CD8-positive, alpha-beta memory T cell (primary cell): ENCODE measurements around the gene ACYP2. TPM values are rescaled to one million over a fixed set of nuclear protein-coding genes. Genes with fewer than 3 reads are reported as not detected.

Experiments
- CTCF ChIA-PET: fragments of 350-600 bp; sonication (Branson Sonifier 250); formaldehyde crosslinking; loops from one replicate; lab custom pipeline; 2021; ENCODE audit warnings: antibody characterized with exemption; lab: Charles Lee
- POLR2A ChIA-PET: fragments of 350-600 bp; sonication (Branson Sonifier 250); formaldehyde crosslinking; loops from one replicate; lab custom pipeline; 2021; ENCODE audit warnings: antibody characterized with exemption; lab: Charles Lee
- DNase-seq, 5 donors: peaks; one replicate each; pipeline versions ENCODE4 v3.0.0 to v3.0.0-alpha.2; 2020 to 2022; ENCODE audit warnings: mixed read lengths in 1 of 5
- H3K27ac ChIP-seq: one replicate; pipeline ENCODE4 v1.7.0; 2013; ENCODE audit warnings: low read depth, mild to moderate bottlenecking, low read length, moderate library complexity
- H3K27me3 ChIP-seq: 2 replicates; pipeline ENCODE4 v1.7.0; 2013; ENCODE audit warnings: low read length, mild to moderate bottlenecking; ENCODE audit not compliant: insufficient read depth, poor library complexity, severe bottlenecking
- H3K36me3 ChIP-seq: 2 replicates; pipeline ENCODE4 v1.7.0; 2013; ENCODE audit warnings: mild to moderate bottlenecking, low read length, moderate library complexity; ENCODE audit not compliant: insufficient read depth
- H3K4me1 ChIP-seq: 2 replicates; pipeline ENCODE4 v1.7.0; 2013; ENCODE audit warnings: mild to moderate bottlenecking, low read length, moderate library complexity; ENCODE audit not compliant: insufficient read depth
- H3K4me3 ChIP-seq: 2 replicates; pipeline ENCODE4 v1.7.0; 2013; ENCODE audit warnings: mild to moderate bottlenecking, low read length
- H3K9me3 ChIP-seq: 2 replicates; pipeline ENCODE4 v1.7.0; 2013; ENCODE audit warnings: mild to moderate bottlenecking, low read length
- H3K27ac Mint-ChIP-seq, 8 donors: one replicate each; pipeline ENCODE4 v1.8.0; 2020 to 2021; ENCODE audit warnings: mixed read lengths in 8 of 8, mild to moderate bottlenecking in 6 of 8, inconsistent platforms in 3 of 8, moderate library complexity in 3 of 8
- H3K27me3 Mint-ChIP-seq, 2 donors: one replicate each; pipeline ENCODE4 v1.8.0; 2020 to 2021; ENCODE audit warnings: mixed read lengths in 2 of 2, mild to moderate bottlenecking in 1 of 2, moderate library complexity in 1 of 2
- H3K36me3 Mint-ChIP-seq, 3 donors: one replicate each; pipeline ENCODE4 v1.8.0; 2020 to 2021; ENCODE audit warnings: mixed read lengths in 3 of 3, inconsistent platforms in 1 of 3, mild to moderate bottlenecking in 1 of 3
- H3K4me1 Mint-ChIP-seq, 3 donors: one replicate each; pipeline ENCODE4 v1.8.0; 2020 to 2021; ENCODE audit warnings: mixed read lengths in 3 of 3, inconsistent platforms in 1 of 3, mild to moderate bottlenecking in 1 of 3
- H3K4me3 Mint-ChIP-seq, 7 donors: one replicate each; pipeline ENCODE4 v1.8.0; 2020 to 2021; ENCODE audit warnings: mixed read lengths in 7 of 7, mild to moderate bottlenecking in 6 of 7, moderate library complexity in 4 of 7, inconsistent platforms in 2 of 7
- H3K9me3 Mint-ChIP-seq, 5 donors: one replicate each; pipeline ENCODE4 v1.8.0; 2020 to 2022; ENCODE audit warnings: mixed read lengths in 5 of 5, mild to moderate bottlenecking in 3 of 5, moderate library complexity in 2 of 5, inconsistent platforms in 1 of 5
- polyA plus RNA-seq: library from polyadenylated mRNA; unstranded; fragments of 300-500 nt; fragmentation: Illumina TruSeq; gene quantifications from one replicate; pipeline ENCODE4 v1.2.3, GENCODE V29; 2021
- total RNA-seq, 2 experiments: library from RNA; stranded (reverse); gene quantifications; one replicate each; pipeline ENCODE4 v1.2.3, GENCODE V29; 2021

ACYP2 gene
- total and polyA plus RNA-seq, 3 experiments from 2014 or later = 8.8 to 12.6 (median 10.3) TPM

DNA sequence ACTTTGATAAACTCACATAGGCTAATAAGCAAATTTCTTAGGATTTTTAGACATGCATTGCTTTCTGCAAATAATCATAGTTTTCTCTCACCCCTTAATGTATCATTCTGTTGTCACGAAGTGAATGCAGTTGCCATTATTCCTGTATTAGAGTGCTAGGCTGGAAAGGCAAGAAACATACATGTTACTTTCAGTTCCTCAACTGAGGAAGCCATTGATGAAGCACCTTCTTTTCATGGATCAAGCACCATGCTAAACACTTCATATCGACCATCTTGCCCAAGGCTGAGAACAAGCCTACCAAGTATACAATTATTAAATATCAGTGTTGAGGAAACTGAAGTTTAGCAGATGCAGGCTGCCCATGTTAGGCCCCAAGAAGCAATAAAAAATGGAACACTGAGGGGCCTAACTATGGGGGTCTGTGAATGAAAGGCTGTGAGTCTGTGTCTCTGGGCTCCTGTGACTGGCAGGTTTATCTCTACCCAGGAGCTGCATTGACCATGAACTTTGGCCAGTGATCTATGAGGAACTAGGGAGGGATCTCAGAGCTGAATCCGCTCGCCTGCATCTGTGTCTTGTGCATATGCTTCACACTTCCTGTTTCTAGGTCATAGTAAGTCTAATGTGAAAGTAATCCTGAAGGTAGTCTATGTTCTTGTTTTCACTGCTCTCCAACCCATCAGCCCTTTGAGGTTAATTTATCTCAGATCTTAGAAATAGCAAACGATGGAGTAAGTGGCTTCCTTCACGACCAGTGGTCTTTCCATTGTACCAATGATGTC is 156.6 kb downstream of the ACYP2 start:
- Histone ChIP-seq H3K4me1 (no peaks in the 10 kb centered on the region), H3K9me3 (no peaks in the 10 kb centered on the region), H3K4me3 (no peak overlapping the region), H3K27me3 (no peaks in the 10 kb centered on the region), H3K27ac (no peak overlapping the region), H3K36me3 (no peaks in the 10 kb centered on the region)
- Mint-ChIP-seq H3K36me3 (peaks cover 6 to 21% (median 10%) of the 10 kb centered on the region in 3 donors), H3K27me3 (no peaks in the 10 kb centered on the region), H3K27ac (no peak overlapping the region), H3K4me1 (no peaks in the 10 kb centered on the region), H3K9me3 (no peaks in the 10 kb centered on the region), H3K4me3 (peak overlapping the region in 1 of 7 donors; percentile 25)
- POLR2A ChIA-PET = no interaction called here
- CTCF ChIA-PET = no interaction called here
- no peak for DNase-seq

DNA sequence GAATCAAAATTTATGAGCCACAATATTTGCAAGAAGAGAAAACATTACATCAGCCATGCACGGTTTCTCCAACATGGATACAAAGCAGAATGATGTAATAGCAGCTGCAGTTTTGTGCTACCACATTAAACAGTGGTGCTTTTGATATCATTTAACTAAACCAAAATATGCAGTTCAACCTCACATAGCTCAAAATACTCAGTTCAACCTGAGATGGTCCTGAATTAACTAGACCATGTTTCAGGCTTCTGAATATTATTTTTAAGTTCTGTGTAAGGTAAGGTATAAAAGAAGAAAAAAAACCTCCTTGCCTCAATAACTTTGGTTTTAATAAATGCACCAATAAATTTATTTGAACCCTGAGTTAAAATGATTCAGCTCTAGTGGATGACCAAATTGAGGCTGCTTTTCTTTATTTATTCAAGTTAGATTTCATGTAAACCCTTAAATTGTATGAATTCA is 159.4 kb downstream of the ACYP2 start:
- Histone ChIP-seq H3K4me3 (no peak overlapping the region), H3K27ac (no peak overlapping the region), H3K4me1 (no peaks in the 10 kb centered on the region), H3K9me3 (no peaks in the 10 kb centered on the region), H3K27me3 (no peaks in the 10 kb centered on the region), H3K36me3 (no peaks in the 10 kb centered on the region)
- ChIA-PET CTCF (no interaction called here), POLR2A (no interaction called here)
- no peaks in the 10 kb centered on the region for H3K9me3 Mint-ChIP-seq
- H3K27me3 Mint-ChIP-seq = no peaks in the 10 kb centered on the region
- DNase-seq = no peak
- no peak overlapping the region for H3K27ac Mint-ChIP-seq
- H3K4me3 Mint-ChIP-seq = no peak overlapping the region
- H3K36me3 Mint-ChIP-seq = peaks cover 6 to 24% (median 10%) of the 10 kb centered on the region in 3 donors
- H3K4me1 Mint-ChIP-seq = no peaks in the 10 kb centered on the region

DNA sequence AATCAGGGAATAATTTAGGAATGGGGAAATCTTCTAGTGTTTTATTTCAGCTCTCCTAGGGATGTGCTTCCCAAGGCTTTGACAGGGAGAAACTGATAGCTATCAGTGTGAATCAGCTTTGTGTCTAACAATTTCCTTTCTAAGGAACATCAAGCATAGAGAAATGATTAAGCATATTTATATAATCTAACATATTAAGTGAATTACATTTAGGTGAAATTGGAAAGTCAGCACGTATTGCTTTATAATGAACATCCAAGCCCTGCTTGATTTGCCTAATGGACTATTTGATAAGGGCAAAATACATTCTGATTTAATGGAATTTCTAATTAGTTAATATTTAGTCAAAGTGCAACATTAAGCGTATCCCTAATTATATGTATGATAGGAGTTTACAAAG is 160.1 kb downstream of the ACYP2 start:
- Mint-ChIP-seq H3K27me3 (no peaks in the 10 kb centered on the region), H3K36me3 (peaks cover 4 to 27% (median 10%) of the 10 kb centered on the region in 3 donors), H3K9me3 (no peaks in the 10 kb centered on the region), H3K4me3 (no peak overlapping the region), H3K27ac (no peak overlapping the region), H3K4me1 (no peaks in the 10 kb centered on the region)
- CTCF ChIA-PET = no interaction called here
- no peaks in the 10 kb centered on the region for H3K9me3 ChIP-seq
- no peaks in the 10 kb centered on the region for H3K36me3 ChIP-seq
- H3K27ac ChIP-seq = no peak overlapping the region
- no peak for DNase-seq
- H3K4me1 ChIP-seq = no peaks in the 10 kb centered on the region
- no peak overlapping the region for H3K4me3 ChIP-seq
- H3K27me3 ChIP-seq = no peaks in the 10 kb centered on the region
- POLR2A ChIA-PET = no interaction called here

DNA sequence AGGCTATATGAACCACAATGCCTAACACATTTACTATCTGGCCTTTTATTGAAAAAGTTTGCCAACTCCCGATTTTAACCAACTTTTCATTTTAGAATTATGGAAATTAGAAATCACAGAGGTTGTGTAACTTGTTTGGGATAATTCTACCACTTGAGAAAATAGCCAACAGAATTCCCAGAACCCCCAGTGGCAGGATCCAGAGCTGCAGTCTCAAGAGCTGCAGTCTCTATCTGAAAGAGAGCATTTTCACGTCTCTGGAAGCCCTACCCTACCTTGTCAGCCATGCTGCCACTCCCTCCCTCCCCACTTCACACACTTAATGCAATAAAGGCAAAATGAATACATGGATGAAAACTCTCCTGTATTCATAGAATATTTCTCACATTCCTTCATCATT is 164.0 kb downstream of the ACYP2 start:
- Mint-ChIP-seq H3K27ac (no peak overlapping the region), H3K36me3 (peaks cover 0 to 8% (median 2%) of the 10 kb centered on the region in 3 donors), H3K4me1 (peaks cover 1 to 5% (median 4%) of the 10 kb centered on the region in 3 donors), H3K9me3 (no peaks in the 10 kb centered on the region), H3K4me3 (no peak overlapping the region), H3K27me3 (no peaks in the 10 kb centered on the region)
- Histone ChIP-seq H3K36me3 (no peaks in the 10 kb centered on the region), H3K4me1 (no peaks in the 10 kb centered on the region), H3K4me3 (no peak overlapping the region), H3K27ac (no peak overlapping the region), H3K27me3 (no peaks in the 10 kb centered on the region), H3K9me3 (no peaks in the 10 kb centered on the region)
- POLR2A ChIA-PET = no interaction called here
- DNase-seq = no peak
- CTCF ChIA-PET = no interaction called here

DNA sequence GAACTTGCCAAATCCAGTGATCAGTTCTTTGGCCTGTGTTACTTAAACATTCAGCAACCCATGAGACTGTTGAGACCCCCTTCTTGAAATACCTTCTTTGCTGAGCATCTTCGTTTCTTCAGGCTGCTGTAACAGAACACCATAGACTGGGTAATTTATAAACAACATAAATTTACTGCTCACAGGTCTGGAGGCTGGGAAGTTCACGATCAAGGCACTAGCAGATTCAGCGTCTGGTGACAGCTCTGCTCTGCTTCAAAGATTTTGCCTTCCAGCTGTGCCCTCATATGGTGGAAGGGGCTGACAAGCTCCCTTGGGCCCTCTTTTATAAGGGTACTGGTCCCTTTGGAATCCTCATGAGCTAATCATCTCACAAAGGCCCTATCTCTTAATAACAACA is 169.4 kb downstream of the ACYP2 start:
- no peaks in the 10 kb centered on the region for H3K27me3 ChIP-seq
- CTCF ChIA-PET = no interaction called here

DNA sequence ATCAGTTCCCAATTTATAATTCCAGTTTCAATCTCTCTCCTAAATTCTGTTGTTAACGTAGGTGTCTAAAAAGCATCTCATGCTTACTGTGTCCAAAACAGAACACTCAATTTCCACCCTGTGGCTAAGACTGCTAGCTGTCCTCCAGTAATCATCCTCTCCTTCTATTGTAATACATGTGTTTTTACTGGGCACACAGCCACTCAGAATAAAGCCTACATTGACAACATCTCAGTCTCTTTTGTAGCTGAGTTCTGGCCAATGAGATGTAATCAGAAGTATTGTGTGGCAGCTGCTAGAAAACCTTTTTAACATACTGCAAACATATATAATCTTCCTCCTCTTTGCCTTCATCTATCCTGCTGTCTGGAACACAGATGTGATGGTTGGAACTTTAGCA is 170.0 kb downstream of the ACYP2 start:
- Histone ChIP-seq H3K4me3 (no peak overlapping the region), H3K27me3 (no peaks in the 10 kb centered on the region), H3K4me1 (no peaks in the 10 kb centered on the region), H3K36me3 (no peaks in the 10 kb centered on the region), H3K9me3 (no peaks in the 10 kb centered on the region), H3K27ac (no peak overlapping the region)
- no peak overlapping the region for H3K4me3 Mint-ChIP-seq
- no peak overlapping the region for H3K27ac Mint-ChIP-seq
- ChIA-PET CTCF (no interaction called here), POLR2A (no interaction called here)
- H3K9me3 Mint-ChIP-seq = no peaks in the 10 kb centered on the region
- DNase-seq = no peak
- peaks cover 1 to 5% (median 4%) of the 10 kb centered on the region in 3 donors for H3K4me1 Mint-ChIP-seq
- no peaks in the 10 kb centered on the region for H3K27me3 Mint-ChIP-seq
- H3K36me3 Mint-ChIP-seq = peaks cover 0 to 16% (median 7%) of the 10 kb centered on the region in 3 donors

More for the DNA sequence above, 169.4 kb downstream of the ACYP2 start:
- no peaks in the 10 kb centered on the region for H3K9me3 ChIP-seq
- no peak overlapping the region for H3K4me3 ChIP-seq
- H3K4me1 ChIP-seq = no peaks in the 10 kb centered on the region
- H3K27ac ChIP-seq = no peak overlapping the region
- Mint-ChIP-seq H3K4me3 (no peak overlapping the region), H3K9me3 (no peaks in the 10 kb centered on the region), H3K27me3 (no peaks in the 10 kb centered on the region), H3K27ac (no peak overlapping the region), H3K36me3 (peaks cover 0 to 16% (median 9%) of the 10 kb centered on the region in 3 donors), H3K4me1 (peaks cover 1 to 5% (median 4%) of the 10 kb centered on the region in 3 donors)
- no peak for DNase-seq
- POLR2A ChIA-PET = no interaction called here
- H3K36me3 ChIP-seq = no peaks in the 10 kb centered on the region

DNA sequence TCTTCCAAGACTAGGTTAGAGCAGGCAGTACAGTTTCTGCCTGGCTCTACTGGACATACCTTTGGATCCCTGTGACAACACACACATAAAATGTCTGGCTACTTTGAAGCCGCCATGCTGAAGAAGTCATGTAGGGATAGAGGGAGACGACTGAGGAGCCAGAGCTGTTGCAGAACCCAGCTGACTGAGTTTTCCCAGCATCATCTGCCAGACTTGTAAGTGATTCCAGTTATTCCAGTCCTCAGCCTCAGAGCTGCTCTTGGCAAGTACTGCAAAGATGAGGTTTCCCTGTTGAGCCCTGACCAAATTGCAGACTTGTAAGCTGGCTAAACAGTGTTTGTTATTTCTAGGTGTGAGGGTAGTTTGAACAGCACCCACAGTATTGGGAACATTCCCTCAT is 172.1 kb downstream of the ACYP2 start:
- Histone ChIP-seq H3K4me1 (no peaks in the 10 kb centered on the region), H3K27ac (no peak overlapping the region), H3K27me3 (no peaks in the 10 kb centered on the region), H3K4me3 (no peak overlapping the region), H3K9me3 (no peaks in the 10 kb centered on the region), H3K36me3 (no peaks in the 10 kb centered on the region)
- H3K9me3 Mint-ChIP-seq = no peaks in the 10 kb centered on the region
- CTCF ChIA-PET = no interaction called here
- peaks cover 0 to 19% (median 7%) of the 10 kb centered on the region in 3 donors for H3K36me3 Mint-ChIP-seq
- no peak overlapping the region for H3K4me3 Mint-ChIP-seq
- H3K4me1 Mint-ChIP-seq = peaks cover 0 to 2% (median under 1%) of the 10 kb centered on the region in 3 donors
- no peak overlapping the region for H3K27ac Mint-ChIP-seq
- POLR2A ChIA-PET = no interaction called here
- H3K27me3 Mint-ChIP-seq = no peaks in the 10 kb centered on the region
- DNase-seq = no peak

DNA sequence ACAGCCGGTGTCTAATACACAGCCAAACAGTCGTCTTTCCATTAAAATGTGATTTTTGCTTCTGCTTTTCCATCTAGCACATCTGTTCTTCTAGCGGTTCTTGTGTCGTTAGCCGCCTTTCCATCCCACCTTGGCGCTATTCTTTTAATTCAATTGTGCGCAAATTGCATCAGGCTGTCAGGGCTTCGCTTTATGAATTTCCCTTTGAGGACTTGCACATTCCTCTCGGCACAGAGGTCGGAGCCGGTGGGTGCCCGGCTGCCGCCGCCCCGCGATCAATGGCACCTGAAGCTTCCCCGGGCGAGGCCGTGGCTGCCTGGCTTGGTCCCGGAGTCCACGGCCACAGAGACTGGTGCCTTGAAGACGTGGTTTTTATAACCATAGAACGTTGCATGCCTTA is 174.5 kb downstream of the ACYP2 start:
- Histone ChIP-seq H3K9me3 (no peaks in the 10 kb centered on the region), H3K27me3 (no peaks in the 10 kb centered on the region), H3K4me1 (no peaks in the 10 kb centered on the region), H3K27ac (no peak overlapping the region), H3K36me3 (no peaks in the 10 kb centered on the region), H3K4me3 (no peak overlapping the region)
- Mint-ChIP-seq H3K4me1 (no peaks in the 10 kb centered on the region), H3K4me3 (no peak overlapping the region), H3K27me3 (no peaks in the 10 kb centered on the region), H3K36me3 (peaks cover 0 to 14% (median 4%) of the 10 kb centered on the region in 3 donors), H3K27ac (no peak overlapping the region), H3K9me3 (no peaks in the 10 kb centered on the region)
- ChIA-PET CTCF (no interaction called here), POLR2A (no interaction called here)
- DNase-seq = no peak
